SK-N-SH treated with all-trans-retinoic acid at 6 μM for 48 hours (cell line): ENCODE measurements around the gene ERBB2.

Experiments used
- ATAC-seq: fragments of 200-7000 bp; cut with Tn5 transposase; 3 replicates; pipeline ENCODE4 v1.9.1; 2020; ENCODE audit warnings: mild to moderate bottlenecking, moderate library complexity
- ARNTL ChIP-seq: fragments of 450-650 bp; formaldehyde crosslinking; IDR thresholded peaks from 2 replicates; pipeline ENCODE4 v1.5.0; 2020; ENCODE audit warnings: low read depth, mild to moderate bottlenecking, moderate library complexity, borderline replicate concordance
- BACH2 ChIP-seq: fragments of 250-450 bp; sonication (Bioruptor Pico); IDR thresholded peaks from 2 replicates; pipeline ENCODE4 v1.9.0; 2021; ENCODE audit warnings: mild to moderate bottlenecking, borderline replicate concordance
- CREB5 ChIP-seq: fragments of 250-450 bp; sonication (Bioruptor Pico); IDR thresholded peaks from 2 replicates; pipeline ENCODE4 v1.5.1; 2020; ENCODE audit warnings: low read depth, mild to moderate bottlenecking, moderate library complexity
- CSRNP3 ChIP-seq: fragments of 250-450 bp; sonication (Bioruptor Pico); IDR thresholded peaks from 2 replicates; pipeline ENCODE4 v1.5.1; 2021; ENCODE audit warnings: mild to moderate bottlenecking, moderate library complexity
- ESRRG ChIP-seq: fragments of 250-450 bp; sonication (Bioruptor Pico); IDR thresholded peaks from 2 replicates; pipeline ENCODE4 v1.6.1; 2021; ENCODE audit warnings: mild to moderate bottlenecking
- GLIS3 ChIP-seq: fragments of 250-450 bp; sonication (Bioruptor Pico); IDR thresholded peaks from 2 replicates; pipeline ENCODE4 v1.5.0; 2020; ENCODE audit warnings: mild to moderate bottlenecking, moderate library complexity
- ISL1 ChIP-seq: fragments of 250-450 bp; sonication (Bioruptor Pico); IDR thresholded peaks from 2 replicates; pipeline ENCODE4 v2.1.2; 2022; ENCODE audit warnings: mild to moderate bottlenecking, moderate library complexity
- PATZ1 ChIP-seq: fragments of 250-450 bp; sonication (Bioruptor Pico); IDR thresholded peaks from 2 replicates; pipeline ENCODE4 v1.8.0; 2020; ENCODE audit warnings: mild to moderate bottlenecking, moderate library complexity, borderline replicate concordance
- POU6F1 ChIP-seq: fragments of 250-450 bp; sonication (Bioruptor Pico); IDR thresholded peaks from 2 replicates; pipeline ENCODE4 v1.8.0; 2021; ENCODE audit warnings: low read depth, mild to moderate bottlenecking, moderate library complexity, borderline replicate concordance
- PPARA ChIP-seq: fragments of 250-450 bp; sonication (Bioruptor Pico); IDR thresholded peaks from 2 replicates; pipeline ENCODE4 v1.5.0; 2020; ENCODE audit warnings: mild to moderate bottlenecking, borderline replicate concordance
- RARB ChIP-seq: fragments of 250-450 bp; sonication (Bioruptor Pico); IDR thresholded peaks from 2 replicates; pipeline ENCODE4 v1.8.0; 2021; ENCODE audit warnings: mild to moderate bottlenecking, moderate library complexity
- SNAI2 ChIP-seq: fragments of 250-450 bp; sonication (Bioruptor Pico); IDR thresholded peaks from 2 replicates; pipeline ENCODE4 v1.5.0; 2020; ENCODE audit warnings: mild to moderate bottlenecking, moderate library complexity
- TOX ChIP-seq: fragments of 250-450 bp; sonication (Bioruptor Pico); IDR thresholded peaks from 2 replicates; pipeline ENCODE4 v1.8.0; 2021; ENCODE audit warnings: mild to moderate bottlenecking, moderate library complexity, borderline replicate concordance
- TSHZ2 ChIP-seq: fragments of 250-450 bp; sonication (Bioruptor Pico); IDR thresholded peaks from 2 replicates; pipeline ENCODE4 v1.5.0; 2020; ENCODE audit warnings: mild to moderate bottlenecking, moderate library complexity
- ZC3H10 ChIP-seq: fragments of 250-450 bp; sonication (Bioruptor Pico); IDR thresholded peaks from 2 replicates; pipeline ENCODE4 v1.5.1; 2021; ENCODE audit warnings: mild to moderate bottlenecking, moderate library complexity
- ZFP3 ChIP-seq: fragments of 250-450 bp; sonication (Bioruptor Pico); IDR thresholded peaks from 2 replicates; pipeline ENCODE4 v1.5.0; 2020; ENCODE audit warnings: mild to moderate bottlenecking, moderate library complexity
- ZFP30 ChIP-seq: fragments of 450-650 bp; formaldehyde crosslinking; IDR thresholded peaks from 2 replicates; pipeline ENCODE4 v1.5.0; 2022; ENCODE audit warnings: mild to moderate bottlenecking, moderate library complexity
- ZNF565 ChIP-seq: fragments of 450-650 bp; formaldehyde crosslinking; conservative IDR thresholded peaks from 2 replicates; pipeline ENCODE4 v1.5.0; 2020; ENCODE audit warnings: low read depth, mild to moderate bottlenecking, moderate library complexity
- ZNF70 ChIP-seq: fragments of 450-650 bp; formaldehyde crosslinking; IDR thresholded peaks from 2 replicates; pipeline ENCODE4 v1.5.0; 2020; ENCODE audit warnings: mild to moderate bottlenecking, moderate library complexity
- ZNF8 ChIP-seq: fragments of 450-650 bp; formaldehyde crosslinking; IDR thresholded peaks from 2 replicates; pipeline ENCODE4 v1.5.0; 2020; ENCODE audit warnings: mild to moderate bottlenecking, moderate library complexity

The ERBB2 gene

GRCh38 chr17:39658346-39658745 is 41.5 kb upstream of the ERBB2 start (continued):
- TF ChIP-seq CREB5 (CRISPR knock-in tag) (no peak), ZNF70 (CRISPR knock-in tag) (no peak), POU6F1 (no peak), ARNTL (CRISPR knock-in tag) (no peak)

GRCh38 chr17:39658760-39659159 is 41.1 kb upstream of the ERBB2 start:
- TF ChIP-seq ZC3H10 (CRISPR knock-in tag) (no peak), PPARA (CRISPR knock-in tag) (no peak), GLIS3 (no peak), CREB5 (CRISPR knock-in tag) (no peak), ZNF8 (no peak), ARNTL (CRISPR knock-in tag) (no peak), CSRNP3 (no peak), BACH2 (CRISPR knock-in tag) (no peak), ZNF565 (no peak), ZFP3 (CRISPR knock-in tag) (no peak), RARB (CRISPR knock-in tag) (no peak), ISL1 (CRISPR knock-in tag) (no peak), TSHZ2 (no peak), ZNF70 (CRISPR knock-in tag) (no peak), PATZ1 (no peak), ZFP30 (CRISPR knock-in tag) (no peak), POU6F1 (no peak)
- no peak for ATAC-seq

GRCh38 chr17:39659279-39660010 is 40.4 kb upstream of the ERBB2 start:
- ATAC-seq, result no peak
- TF ChIP-seq ZNF70 (CRISPR knock-in tag) (no peak), GLIS3 (no peak), POU6F1 (no peak), RARB (CRISPR knock-in tag) (no peak), ESRRG (CRISPR knock-in tag) (no peak), ISL1 (CRISPR knock-in tag) (no peak), ZNF8 (no peak), ARNTL (CRISPR knock-in tag) (no peak), TOX (CRISPR knock-in tag) (no peak), PATZ1 (no peak), SNAI2 (CRISPR knock-in tag) (no peak), ZFP3 (CRISPR knock-in tag) (no peak), BACH2 (CRISPR knock-in tag) (no peak), ZFP30 (CRISPR knock-in tag) (no peak)
